ENCODE results near the gene TTC39B. TPM values are rescaled to one million over a fixed set of nuclear protein-coding genes. Genes with fewer than 3 reads are reported as not detected.

The TTC39B gene
- total and polyA plus RNA-seq, 2 of the 8 experiments (the other 6 are each of a cell fraction or from before 2014, with no cell fraction given), result 1.6 to 10.9 TPM

GRCh38 chr9:15253197-15253596 is 53.8 kb downstream of the TTC39B start:
- Histone ChIP-seq H4K5ac (ENCODE audit: insufficient read length, low read depth, low read length) (no peak overlapping the region), H3K27me3 (replicated peaks in 1 of 4; ENCODE audit: control insufficient read depth in 3 of 4, extremely low read depth in 1 of 4, insufficient read depth in 3 of 4, low read length in 3 of 4) (no peaks in the 10 kb centered on the region), H3K4me3 (ENCODE audit: extremely low read depth in 1 of 4, insufficient read depth in 2 of 4, low read depth in 3 of 4, low read length in 4 of 4) (no peak overlapping the region), H2BK15ac (ENCODE audit: low read length) (no peak overlapping the region), H3K79me2 (ENCODE audit: control insufficient read depth in 1 of 2, insufficient read depth in 2 of 2, low read length in 2 of 2) (no peaks in the 10 kb centered on the region), H3K4me2 (ENCODE audit: insufficient read depth in 1 of 2, low read depth in 2 of 2, low read length in 2 of 2) (no peak overlapping the region), H2AK5ac (ENCODE audit: low read depth, low read length) (no peak overlapping the region), H3K56ac (replicated peaks; ENCODE audit: insufficient read length, low read depth, low read length) (no peak overlapping the region), H2BK120ac (replicated peaks; ENCODE audit: low read depth, low read length) (no peak overlapping the region), H3K9ac (replicated peaks in 1 of 4; ENCODE audit: extremely low read depth in 1 of 4, low read depth in 3 of 4, low read length in 3 of 4) (no peak overlapping the region), H4K20me1 (replicated peaks in 1 of 2; ENCODE audit: control insufficient read depth in 1 of 2, insufficient read depth in 2 of 2, low read length in 2 of 2) (no peaks in the 10 kb centered on the region), H3K36me3 (ENCODE audit: control insufficient read depth in 2 of 4, insufficient read depth in 4 of 4, low read length in 3 of 4) (no peaks in the 10 kb centered on the region), H2AFZ (ENCODE audit: low read length) (no peak overlapping the region), H2BK20ac (ENCODE audit: low read length) (no peak overlapping the region), H3K23me2 (ENCODE audit: low read depth, low read length) (no peaks in the 10 kb centered on the region; the same call in 1 of the 2 replicates), H2BK12ac (ENCODE audit: low read depth, low read length) (no peak overlapping the region), H3K4ac (replicated peaks; ENCODE audit: insufficient read length, low read depth, low read length) (no peak overlapping the region), H4K8ac (ENCODE audit: extremely low read depth, insufficient read depth, low read length) (no peak overlapping the region), H2BK5ac (ENCODE audit: low read depth, low read length) (no peak overlapping the region), H3K14ac (ENCODE audit: insufficient read length) (no peak overlapping the region), H3K9me3 (ENCODE audit: insufficient read depth in 2 of 2, low read depth in 1 of 2, low read length in 1 of 2) (no peaks in the 10 kb centered on the region; a peak in 1 of 4 replicates), H4K91ac (replicated peaks; ENCODE audit: insufficient read length, low read length) (no peak overlapping the region), H3K4me1 (replicated peaks in 1 of 4; ENCODE audit: control insufficient read depth in 3 of 4, insufficient read depth in 4 of 4, low read length in 3 of 4) (peaks cover 0 to 8% (median 0%) of the 10 kb centered on the region in 4 experiments; a peak in 3 of 7 replicates), H3K27ac (ENCODE audit: low read depth, low read length) (no peak overlapping the region), H3K23ac (ENCODE audit: insufficient read length) (no peak overlapping the region), H3K79me1 (ENCODE audit: low read depth, low read length) (no peaks in the 10 kb centered on the region), H3K18ac (ENCODE audit: extremely low read depth, low read length) (no peak overlapping the region)
- ChIA-PET POLR2A (ENCODE audit: partially characterized antibody) (no interaction called here), CTCF (ENCODE audit: partially characterized antibody) (interaction anchor here (0.6 to 3.5 kb wide), 3 partner anchors 21 to 176 kb away, joined by 3 to 11 read pairs (median 3); no protein-coding TSS in a partner anchor)
- no peak for FAIRE-seq
- 95% methylated on average over 1 of the region's 1 CpG; no CpG with 5 or more reads in 1 of the 2 experiments for WGBS, 2 experiments (ENCODE audit: extremely low coverage in 1 of 2, insufficient coverage in 1 of 2, insufficient read length in 1 of 2, insufficient replicate concordance in 2 of 2, low coverage in 1 of 2, low lambda C conversion rate in 2 of 2, missing lambda C conversion rate in 1 of 2)
- TF ChIP-seq TEAD4 (IDR thresholded peaks at IDR 0.05; ENCODE audit: low read depth, low read length) (peak; percentile 88), BCL11A (IDR thresholded peaks at IDR 0.05; ENCODE audit: low read depth in 2 of 2, low read length in 2 of 2) (no peak), EZH2 (IDR thresholded peaks at IDR 0.05; ENCODE audit: low read depth, low read length, severe bottlenecking) (no peak), TAF7 (optimal IDR thresholded peaks at IDR 0.05; ENCODE audit: borderline replicate concordance, low read depth, low read length) (no peak), YY1 (IDR thresholded peaks at IDR 0.05; ENCODE audit: low read depth, low read length) (0 out of 2 replicates have a peak, but pooled peaks have one; percentile 57)
- no peak for DNase-seq (ENCODE audit: low read depth in 1 of 2, low spot score in 2 of 2)

Measured in H1 (cell line).